ENCODE data around the gene IDH3B.
"Not testable (repeated sequence)": the region's sequence is repeated elsewhere in the genome, so short reads cannot be mapped to it uniquely, and the experiment has no call there.

The IDH3B gene

GRCh38 chr20:2695206-2695983 lies 31.4 kb upstream of the IDH3B start:
- FAIRE-seq (no peak), DNase-seq (ENCODE audit: low spot score) (no peak)

DNA sequence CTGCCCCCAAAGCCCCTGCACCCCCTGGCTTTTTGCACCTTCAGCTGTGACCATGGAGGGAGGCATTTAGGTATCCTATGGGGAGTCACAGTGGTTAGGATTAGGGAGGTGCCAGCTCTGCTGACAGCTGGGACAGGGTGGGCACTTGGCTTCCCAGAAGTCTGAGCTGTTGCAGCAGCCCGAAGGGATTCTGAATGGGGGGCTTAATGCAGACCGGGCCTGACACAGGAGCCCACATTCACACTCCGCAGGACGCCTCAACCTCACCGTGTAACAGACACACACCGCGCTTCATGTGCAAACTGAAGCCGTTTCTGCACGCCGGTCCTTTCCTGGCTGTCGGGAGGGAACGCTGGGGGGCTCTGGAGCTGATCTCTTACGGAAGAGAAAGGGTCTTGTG lies 30.5 kb upstream of the IDH3B start:
- DNase-seq (ENCODE audit: low spot score): no peak
- FAIRE-seq: no peak

DNA sequence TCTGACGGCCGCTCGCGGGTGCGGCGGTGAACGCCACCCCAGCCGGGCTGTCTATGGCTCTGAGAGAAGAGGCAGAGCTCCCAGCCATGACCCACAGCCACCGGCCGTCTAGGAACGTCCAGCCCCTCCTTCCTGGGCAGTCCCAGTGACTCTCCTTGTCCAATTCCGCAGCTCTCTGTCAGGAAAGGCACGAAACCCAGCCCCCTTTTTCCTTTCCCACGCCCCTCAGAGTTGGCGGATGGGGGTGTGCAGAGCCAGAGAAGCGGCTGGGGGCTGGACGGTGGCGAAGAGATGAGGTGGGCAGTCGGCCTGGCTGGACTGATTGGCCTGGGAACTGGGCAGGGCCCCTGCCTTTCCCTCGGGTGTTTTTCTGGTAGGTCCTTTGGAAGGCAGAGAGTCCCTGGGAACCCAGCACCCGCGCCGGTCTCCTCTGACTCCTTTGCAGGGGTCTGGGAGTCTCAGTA lies 30.0 kb upstream of the IDH3B start:
- no peak for DNase-seq (ENCODE audit: low spot score)

GRCh38 chr20:2693286-2694007 lies 29.4 kb upstream of the IDH3B start:
- FAIRE-seq (no peak), DNase-seq (ENCODE audit: low spot score) (no peak)

More for the DNA sequence above, 30.0 kb upstream of the IDH3B start:
- no peak for FAIRE-seq

- FAIRE-seq (no peak), DNase-seq (ENCODE audit: low spot score) (no peak)
Observed at GRCh38 chr20:2692886-2693285, 28.9 kb upstream of the IDH3B start.

DNA sequence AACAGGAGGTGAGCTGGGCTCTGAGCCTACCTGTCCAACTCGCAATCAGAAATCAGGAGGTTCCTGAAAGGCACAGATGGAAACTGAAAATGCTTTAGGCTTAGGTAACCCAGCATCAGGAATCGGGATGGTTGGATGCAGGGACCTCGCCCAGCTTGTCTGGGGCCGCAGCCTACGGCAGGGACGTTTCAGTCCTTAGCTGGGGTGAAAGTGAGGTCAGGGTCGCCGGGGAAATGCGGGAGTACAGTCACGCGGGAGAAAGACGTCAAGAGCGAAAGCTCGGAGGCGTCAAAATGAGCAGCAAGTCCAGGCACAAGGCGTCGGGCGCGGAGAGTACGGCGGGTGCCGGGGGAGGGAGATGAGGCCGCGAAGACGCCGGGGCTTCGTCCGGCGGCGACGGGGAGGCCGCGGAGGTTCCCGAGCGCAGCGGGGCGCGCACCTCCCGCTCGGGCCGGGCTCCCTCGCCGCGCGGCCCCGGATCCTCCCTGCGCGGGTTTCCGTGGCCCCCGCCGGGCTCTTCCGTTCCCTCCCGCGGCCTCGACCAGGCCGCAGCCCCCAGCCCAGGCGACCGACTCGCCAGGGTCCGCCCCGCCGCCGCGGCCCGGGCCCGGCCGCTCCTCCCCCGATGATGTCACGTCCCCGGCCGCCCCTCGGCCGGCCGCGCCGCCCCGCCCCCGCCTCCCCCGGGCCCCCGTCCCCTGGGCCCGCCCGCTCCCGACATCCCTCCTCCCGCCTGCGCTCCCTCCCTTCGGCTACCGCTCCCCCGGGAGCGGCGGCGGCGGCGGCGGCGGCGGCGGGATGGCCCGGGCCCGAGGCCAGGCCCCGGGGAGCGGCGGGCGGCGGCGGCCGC lies 28.2 kb upstream of the IDH3B start, which contains the start of gene EBF4:
EBF4 (plus strand) TSS at position 745 of the 850 bp plus-strand sequence. CDS start 866 bp downstream, outside the sequence.
- DNase-seq (ENCODE audit: low spot score): no peak

GRCh38 chr20:2691663-2692035 lies 27.6 kb upstream of the IDH3B start:
- DNase-seq (ENCODE audit: low spot score): no peak
- FAIRE-seq: no peak

More for the DNA sequence above, 28.2 kb upstream of the IDH3B start, which contains the start of gene EBF4:
- no peak for FAIRE-seq

DNA sequence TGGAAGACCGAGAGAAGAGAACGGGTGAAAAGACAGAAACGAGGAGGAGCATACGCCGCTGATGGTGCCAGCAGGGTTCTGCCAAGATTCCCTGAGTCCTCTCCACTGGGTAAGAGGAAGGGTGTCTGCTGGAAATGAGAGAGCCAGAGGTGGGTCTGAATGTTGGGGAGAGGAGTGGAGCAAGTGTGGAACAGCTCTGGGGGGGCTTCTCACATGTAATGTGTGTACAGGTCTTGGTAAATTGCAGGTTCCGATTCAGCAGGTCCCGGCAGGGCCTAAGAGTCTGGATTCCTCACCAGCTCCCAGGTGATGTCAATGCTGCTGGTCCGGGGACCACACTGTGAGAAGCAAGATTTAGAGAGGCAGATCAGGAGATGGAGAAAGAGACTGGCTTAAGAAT lies 27.1 kb upstream of the IDH3B start:
- FAIRE-seq (no peak), DNase-seq (ENCODE audit: low spot score) (no peak)

DNA sequence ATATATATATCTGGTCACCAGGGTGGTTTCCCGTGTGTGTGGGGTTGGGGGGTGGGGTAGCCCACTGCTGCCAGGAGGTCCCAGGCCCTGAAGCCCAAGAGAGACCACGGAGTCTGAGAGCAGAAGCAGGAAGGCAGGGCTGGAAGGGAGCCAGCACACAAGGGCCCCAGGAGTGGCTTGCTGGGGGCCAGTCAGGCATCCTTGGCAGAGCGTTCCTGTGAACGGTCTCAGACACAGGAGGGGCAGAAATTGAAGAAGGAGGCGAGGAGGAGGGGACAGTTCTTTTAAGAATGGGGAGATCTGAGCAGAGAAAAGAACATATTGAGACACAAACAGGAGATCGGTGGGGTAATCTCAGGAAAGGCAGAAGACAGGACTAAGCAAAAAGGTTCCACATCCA lies 26.7 kb upstream of the IDH3B start:
- FAIRE-seq (no peak), DNase-seq (ENCODE audit: low spot score) (no peak)

GRCh38 chr20:2690213-2690612 lies 26.2 kb upstream of the IDH3B start:
- FAIRE-seq (no peak), DNase-seq (ENCODE audit: low spot score) (no peak)

- DNase-seq (ENCODE audit: low spot score): no peak
- no peak for FAIRE-seq
Observed at GRCh38 chr20:2688041-2688591, 24.1 kb upstream of the IDH3B start.

- DNase-seq (ENCODE audit: low spot score) (no peak), FAIRE-seq (no peak)
Observed at GRCh38 chr20:2687514-2687913, 23.5 kb upstream of the IDH3B start.

- not testable (repeated sequence) for FAIRE-seq; DNase-seq (ENCODE audit: low spot score)
Observed at GRCh38 chr20:2684817-2685216, 20.8 kb upstream of the IDH3B start.

DNA sequence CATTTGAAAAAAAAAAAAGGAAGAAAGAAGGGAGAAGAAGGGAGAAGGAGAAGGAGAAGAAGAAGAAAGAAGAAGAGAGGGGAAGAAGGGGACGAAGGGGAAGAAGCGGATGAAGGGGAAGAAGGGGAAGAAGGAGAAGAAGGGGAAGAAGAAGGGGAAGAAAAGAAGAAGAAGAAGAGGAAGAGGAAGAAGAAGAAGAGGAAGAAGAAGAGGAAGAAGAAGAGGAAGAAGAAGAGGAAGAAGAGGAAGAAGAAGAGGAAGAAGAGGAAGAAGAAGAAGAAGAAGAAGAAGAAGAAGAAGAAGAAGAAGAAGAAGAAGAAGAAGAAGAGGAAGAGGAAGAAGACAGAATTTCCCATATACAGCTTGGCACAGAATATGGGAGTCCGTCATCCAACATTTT lies 18.0 kb upstream of the IDH3B start:
- not testable (repeated sequence) for DNase-seq (ENCODE audit: low spot score); FAIRE-seq

- DNase-seq (ENCODE audit: low spot score): no peak
Observed at GRCh38 chr20:2680046-2680445, 16.0 kb upstream of the IDH3B start.

GRCh38 chr20:2673453-2673852 lies 9.4 kb upstream of the IDH3B start:
- DNase-seq (ENCODE audit: low spot score): no peak

More at GRCh38 chr20:2680046-2680445, 16.0 kb upstream of the IDH3B start:
- no peak for FAIRE-seq

DNA sequence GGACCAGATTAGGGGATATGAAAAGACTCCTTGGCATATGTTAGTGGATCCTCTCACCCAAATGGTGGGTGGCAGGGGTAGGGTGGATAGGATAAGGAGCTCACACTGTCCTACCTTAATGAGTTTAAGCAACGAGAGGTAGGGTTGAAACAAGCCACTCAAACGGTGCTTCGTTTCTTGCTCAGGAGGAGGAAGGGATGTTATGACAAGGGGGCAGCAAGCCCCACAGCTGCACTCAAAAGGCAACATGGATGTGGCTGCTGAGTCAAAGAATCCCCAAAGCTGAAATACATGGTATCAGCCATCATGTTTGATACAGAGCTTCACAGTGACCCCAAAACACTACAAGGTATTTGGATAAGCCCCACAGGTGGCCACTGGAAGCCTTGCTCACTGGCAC lies 8.4 kb upstream of the IDH3B start:
- no peak for FAIRE-seq

More at GRCh38 chr20:2673453-2673852, 9.4 kb upstream of the IDH3B start:
- no peak for FAIRE-seq

DNA sequence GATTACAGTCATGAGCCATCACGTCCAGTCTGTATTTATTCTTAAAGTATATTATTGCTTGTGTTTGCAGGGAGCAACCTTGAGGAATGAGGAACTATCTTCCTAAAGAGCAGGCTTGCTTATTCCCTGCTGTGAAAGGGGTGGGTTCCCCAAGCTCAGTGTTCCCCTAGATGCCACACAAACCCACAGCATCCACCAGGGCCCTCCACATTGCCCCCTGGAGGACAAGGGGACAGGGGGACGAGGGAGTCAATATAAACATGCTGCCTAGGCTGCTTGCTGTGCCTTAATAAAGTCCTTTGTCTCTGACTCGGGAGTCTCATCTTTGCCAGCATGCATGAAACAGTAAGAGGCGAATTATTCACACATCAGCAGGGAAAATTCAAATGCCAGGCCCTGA lies 8.0 kb upstream of the IDH3B start:
- DNase-seq (ENCODE audit: low spot score) (no peak), FAIRE-seq (no peak)

More for the DNA sequence above, 8.4 kb upstream of the IDH3B start:
- DNase-seq (ENCODE audit: low spot score): no peak

DNA sequence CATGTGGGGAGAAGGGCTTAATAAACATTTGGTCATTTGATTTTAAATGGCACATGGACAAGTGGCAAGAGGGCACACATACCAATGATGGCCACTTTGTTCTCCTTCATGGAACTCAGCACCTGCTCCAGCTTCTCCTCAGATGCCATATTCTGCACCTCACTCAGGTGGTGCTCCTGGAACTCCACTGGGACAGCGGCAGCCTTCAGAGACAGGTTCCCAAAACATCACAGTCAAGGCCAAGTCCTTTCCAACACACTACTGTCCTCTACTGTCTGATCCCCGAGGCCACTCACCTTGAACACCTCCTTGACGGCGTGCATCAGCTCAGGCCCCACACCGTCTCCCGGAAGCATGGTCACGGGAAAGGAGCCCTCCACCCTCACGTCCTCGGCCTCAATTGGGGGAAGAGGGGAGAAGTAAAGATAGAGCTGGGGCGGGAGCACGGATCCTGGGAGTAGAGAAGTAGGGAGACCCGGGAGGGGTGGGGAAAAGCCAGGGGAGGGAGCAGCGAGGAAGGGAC lies 591 bp downstream of the IDH3B start:
- no peak for DNase-seq (ENCODE audit: low spot score)
- no peak for FAIRE-seq

GRCh38 chr20:2659547-2659946 lies 4.5 kb downstream of the IDH3B start:
- FAIRE-seq (no peak), DNase-seq (ENCODE audit: low spot score) (no peak)
